Panc1 (cell line): ENCODE measurements around the gene WIPF1. TPM values are rescaled to one million over a fixed set of nuclear protein-coding genes. Genes with fewer than 3 reads are reported as not detected.

Experiments
- ATAC-seq: fragments of 200-7000 bp; cut with Tn5 transposase; 2 replicates; pipeline ENCODE4 v1.9.1; 2020; ENCODE audit warnings: mild to moderate bottlenecking, moderate library complexity
- BruUV-seq: library from RNA; stranded (reverse); fragments of 400-500 nt; replicated peaks from 2 replicates; lab custom pipeline; 2021; lab: Mats Ljungman, UMichigan
- CTCF ChIA-PET: fragments of 300-600 bp; sonication (Branson Sonifier 250); formaldehyde crosslinking; loops from one replicate; lab custom pipeline; 2022; ENCODE audit warnings: antibody characterized with exemption; lab: Charles Lee
- POLR2A ChIA-PET: fragments of 300-600 bp; sonication (Branson Sonifier 250); formaldehyde crosslinking; loops from one replicate; lab custom pipeline; 2022; ENCODE audit warnings: antibody characterized with exemption; lab: Charles Lee
- DNase-seq: peaks from one replicate; pipeline ENCODE4 v3.0.0-alpha.2; 2010; ENCODE audit warnings: low read depth, low spot score
- H3K27ac ChIP-seq: 2 replicates; pipeline ENCODE4 v1.5.1; 2011; ENCODE audit warnings: mild to moderate bottlenecking, low read length, inconsistent platforms
- H3K27me3 ChIP-seq: fragments of 200-500 bp; sonication (Bioruptor generic); 2 replicates; pipeline ENCODE4 v1.6.0; 2014; ENCODE audit warnings: low read length, inconsistent platforms; ENCODE audit not compliant: control insufficient read depth, insufficient read depth
- H3K36me3 ChIP-seq: fragments of 200-500 bp; sonication (Bioruptor generic); 2 replicates; pipeline ENCODE4 v1.5.1; 2014; ENCODE audit warnings: inconsistent platforms, mild to moderate bottlenecking, low read length, moderate library complexity; ENCODE audit not compliant: control insufficient read depth, insufficient read depth
- H3K4me1 ChIP-seq: 2 replicates; pipeline ENCODE4 v1.5.1; 2011; ENCODE audit warnings: inconsistent platforms, mild to moderate bottlenecking, low read length, moderate library complexity; ENCODE audit not compliant: control insufficient read depth, insufficient read depth
- H3K4me3 ChIP-seq, 2 experiments: 2 replicates each; pipeline ENCODE4 v1.5.1; 2011 to 2012; ENCODE audit warnings: low read depth in 2 of 2, low read length in 2 of 2, mild to moderate bottlenecking in 2 of 2, inconsistent platforms in 1 of 2, moderate library complexity in 1 of 2
- H3K9me3 ChIP-seq: fragments of 200-500 bp; sonication (Bioruptor generic); 2 replicates; pipeline ENCODE4 v1.5.1; 2014; ENCODE audit warnings: low read depth, mild to moderate bottlenecking, inconsistent platforms, low read length, moderate library complexity; ENCODE audit not compliant: control insufficient read depth, insufficient read depth
- CTCF ChIP-seq: fragments of 450-650 bp; IDR thresholded peaks from 2 replicates; pipeline ENCODE4 v1.5.1; 2017; ENCODE audit warnings: mild to moderate bottlenecking
- POLR2AphosphoS5 ChIP-seq: IDR thresholded peaks from 2 replicates; pipeline ENCODE4 v1.6.1; 2012; ENCODE audit warnings: mild to moderate bottlenecking, low read depth, low read length, moderate library complexity
- REST ChIP-seq, 2 experiments: IDR thresholded peaks; 2 replicates each; pipeline ENCODE4 v1.6.1; 2011 to 2012; ENCODE audit warnings: low read depth in 2 of 2, control low read depth in 1 of 2, low read length in 1 of 2, mild to moderate bottlenecking in 1 of 2, moderate library complexity in 1 of 2; ENCODE audit not compliant: insufficient read depth in 1 of 2
- SIN3A ChIP-seq: IDR thresholded peaks from 2 replicates; pipeline ENCODE4 v1.6.1; 2012; ENCODE audit warnings: low read depth, mild to moderate bottlenecking, low read length, moderate library complexity, borderline replicate concordance; ENCODE audit not compliant: insufficient read depth
- TCF7L2 ChIP-seq: IDR thresholded peaks from 2 replicates; pipeline ENCODE4 v1.6.1; 2011; ENCODE audit warnings: mild to moderate bottlenecking, low read depth, low read length, inconsistent platforms
- in situ Hi-C: cut with HindIII; loops from 2 replicates; pipeline ENCODE4 v1.10.0; 2016; ENCODE audit warnings: low sequenced_read_pairs, low pct_unique_long_range_greater_than_20kb
- intact Hi-C: fragments of 100-400 bp; cut with micrococcal nuclease; formaldehyde crosslinking; loops from one replicate; pipeline ENCODE4 v1.10.0; 2022; ENCODE audit not compliant: unreplicated experiment
- total RNA-seq: library from RNA; stranded (reverse); gene quantifications from one replicate; pipeline ENCODE4 v1.2.1, GENCODE V29; 2021; ENCODE audit not compliant: unreplicated experiment

Gene WIPF1
- total RNA-seq, 1 experiment from 2014 or later = 8.3 TPM

GRCh38 chr2:174635015-174635593, 37.5 kb upstream of the WIPF1 start:
- intact Hi-C loops (no loop called here), in situ Hi-C loops (no loop called here)
- TF ChIP-seq POLR2AphosphoS5 (no peak), CTCF (no peak), SIN3A (no peak), REST (IDR thresholded peaks at IDR 0.05; ENCODE audit: insufficient read depth in 1 of 2, low read depth in 2 of 2, low read length in 1 of 2) (no peak), TCF7L2 (no peak)
- Histone ChIP-seq H3K27me3 (no peaks in the 10 kb centered on the region), H3K4me3 (no peak overlapping the region), H3K36me3 (no peaks in the 10 kb centered on the region), H3K27ac (no peak overlapping the region), H3K9me3 (no peaks in the 10 kb centered on the region), H3K4me1 (no peaks in the 10 kb centered on the region)
- ChIA-PET POLR2A (no interaction called here), CTCF (no interaction called here)
- BruUV-seq = no TSS peak
- DNase-seq (no peak), ATAC-seq (no peak)

GRCh38 chr2:174634130-174635014, 36.8 kb upstream of the WIPF1 start:
- intact Hi-C loops (no loop called here), in situ Hi-C loops (no loop called here)
- ATAC-seq (0 out of 2 replicates have a peak, but pooled peaks have one; percentile 26), DNase-seq (no peak)
- CTCF ChIA-PET = no interaction called here
- Histone ChIP-seq H3K27me3 (no peaks in the 10 kb centered on the region), H3K36me3 (no peaks in the 10 kb centered on the region), H3K4me1 (no peaks in the 10 kb centered on the region), H3K27ac (no peak overlapping the region), H3K9me3 (no peaks in the 10 kb centered on the region), H3K4me3 (no peak overlapping the region)
- BruUV-seq = no TSS peak
- POLR2A ChIA-PET = no interaction called here
- TF ChIP-seq TCF7L2 (no peak), SIN3A (no peak), REST (IDR thresholded peaks at IDR 0.05; ENCODE audit: insufficient read depth in 1 of 2, low read depth in 2 of 2, low read length in 1 of 2) (no peak), POLR2AphosphoS5 (no peak), CTCF (no peak)
